Lower lobe of right lung (tissue), 2 donors: ENCODE results near the gene C12orf56. TPM values are rescaled to one million over a fixed set of nuclear protein-coding genes. Genes with fewer than 3 reads are reported as not detected.

Source experiments
- ATAC-seq, 2 donors: fragments of 200-7000 bp; cut with Tn5 transposase; one replicate each; pipeline ENCODE4 v1.9.1; 2020 to 2022; ENCODE audit warnings: mild to moderate bottlenecking in 2 of 2, moderate library complexity in 2 of 2
- DNase-seq: peaks from one replicate; pipeline ENCODE4 v3.0.0-alpha.2; 2020
- H3K27ac ChIP-seq: fragments of 200-600 bp; one replicate; pipeline ENCODE4 v1.8.0; 2022
- H3K27me3 ChIP-seq: fragments of 200-600 bp; one replicate; pipeline ENCODE4 v1.8.0; 2022; ENCODE audit warnings: low read depth
- H3K36me3 ChIP-seq: fragments of 200-600 bp; one replicate; pipeline ENCODE4 v1.8.0; 2022; ENCODE audit warnings: mild to moderate bottlenecking
- H3K4me1 ChIP-seq: fragments of 200-600 bp; one replicate; pipeline ENCODE4 v1.8.0; 2022
- H3K4me3 ChIP-seq: fragments of 200-600 bp; one replicate; pipeline ENCODE4 v1.8.0; 2022; ENCODE audit warnings: mild to moderate bottlenecking
- H3K9me3 ChIP-seq: fragments of 200-600 bp; one replicate; pipeline ENCODE4 v1.8.0; 2022
- CTCF ChIP-seq: fragments of 200-600 bp; IDR thresholded peaks from one replicate; pipeline ENCODE4 v1.8.0; 2022; ENCODE audit warnings: antibody characterized with exemption, mild to moderate bottlenecking
- intact Hi-C: fragments of 100-400 bp; cut with DNase I; formaldehyde crosslinking; loops from one replicate; pipeline ENCODE4 v1.11.0; 2022
- total RNA-seq: library from RNA; stranded (reverse); fragmentation: NEBNext Ultra II Directional; extraction: Animal tissue kit (Norgen Biotek cat#: 25700); gene quantifications from one replicate; pipeline ENCODE4 v1.2.1, GENCODE V29; 2021
- donor health status: DM: no; HTN: yes; CAD: no; lungs with severe emphysema.

C12orf56 gene
- total RNA-seq, 1 donor from 2014 or later: not detected

GRCh38 chr12:64240781-64241180 is 149.8 kb downstream of the C12orf56 start:
- Histone ChIP-seq H3K4me3 (no peak overlapping the region), H3K27ac (no peak overlapping the region), H3K27me3 (no peaks in the 10 kb centered on the region), H3K4me1 (no peaks in the 10 kb centered on the region), H3K36me3 (no peaks in the 10 kb centered on the region), H3K9me3 (no peaks in the 10 kb centered on the region)
- no peak for TF ChIP-seq CTCF
- intact Hi-C loops: no loop called here
- DNase-seq (no peak), ATAC-seq (no peak)

- no peaks in the 10 kb centered on the region for H3K4me1 ChIP-seq
- H3K4me3 ChIP-seq: no peak overlapping the region
- no peaks in the 10 kb centered on the region for H3K27me3 ChIP-seq
- no peak for TF ChIP-seq CTCF
- ATAC-seq (no peak), DNase-seq (no peak)
- H3K36me3 ChIP-seq: no peaks in the 10 kb centered on the region
- no peak overlapping the region for H3K27ac ChIP-seq
- intact Hi-C loops: no loop called here
- H3K9me3 ChIP-seq: no peaks in the 10 kb centered on the region
Measured at GRCh38 chr12:64237382-64237781, 153.2 kb downstream of the C12orf56 start.

- TF ChIP-seq CTCF: no peak
- no peak overlapping the region for H3K4me3 ChIP-seq
- intact Hi-C loops: no loop called here
Measured at GRCh38 chr12:64236549-64236948, 154.0 kb downstream of the C12orf56 start.

GRCh38 chr12:64232196-64232595 is 158.4 kb downstream of the C12orf56 start:
- intact Hi-C loops: no loop called here
- Histone ChIP-seq H3K4me1 (no peaks in the 10 kb centered on the region), H3K4me3 (no peak overlapping the region), H3K27me3 (no peaks in the 10 kb centered on the region), H3K27ac (no peak overlapping the region), H3K9me3 (no peaks in the 10 kb centered on the region), H3K36me3 (no peaks in the 10 kb centered on the region)
- DNase-seq: no peak
- no peak for ATAC-seq
- no peak for TF ChIP-seq CTCF

More at GRCh38 chr12:64236549-64236948, 154.0 kb downstream of the C12orf56 start:
- Histone ChIP-seq H3K36me3 (no peaks in the 10 kb centered on the region), H3K27ac (no peak overlapping the region), H3K27me3 (no peaks in the 10 kb centered on the region), H3K9me3 (no peaks in the 10 kb centered on the region), H3K4me1 (no peaks in the 10 kb centered on the region)
- ATAC-seq (no peak), DNase-seq (no peak)

- ATAC-seq: no peak
- intact Hi-C loops: no loop called here
Measured at GRCh38 chr12:64229796-64230195, 160.8 kb downstream of the C12orf56 start.

More at GRCh38 chr12:64229796-64230195, 160.8 kb downstream of the C12orf56 start:
- Histone ChIP-seq H3K27me3 (no peaks in the 10 kb centered on the region), H3K4me1 (no peaks in the 10 kb centered on the region), H3K36me3 (no peaks in the 10 kb centered on the region), H3K9me3 (no peaks in the 10 kb centered on the region), H3K4me3 (no peak overlapping the region), H3K27ac (no peak overlapping the region)
- no peak for DNase-seq
- no peak for TF ChIP-seq CTCF
